ENCODE results near the gene ASTE1.
"Not testable (repeated sequence)": the region's sequence is repeated elsewhere in the genome, so short reads cannot be mapped to it uniquely, and the experiment has no call there.

The ASTE1 gene

GRCh38 chr3:131026321-131027151 lies at the start of gene ASTE1, which contains the start of gene NEK11:
ASTE1 (minus strand) TSS chr3:131026825; CDS start chr3:131025306, 1,519 bp downstream.
NEK11 (plus strand) TSS chr3:131026877; CDS start chr3:131029709, 2,832 bp downstream.
- DNase-seq = peak; percentile 87 to 93 (median 88)

- DNase-seq = peak in 2 of 3 experiments; percentile 16 to 40
Measured at GRCh38 chr3:131075632-131076328, 49.2 kb upstream of the ASTE1 start.

- DNase-seq = peak in 1 of 3 experiments; percentile 48
Measured at GRCh38 chr3:131072845-131073244, 46.2 kb upstream of the ASTE1 start.

- DNase-seq = no peak
Measured at GRCh38 chr3:131072099-131072559, 45.5 kb upstream of the ASTE1 start.

GRCh38 chr3:131067983-131068382 lies 41.4 kb upstream of the ASTE1 start:
- peak in 2 of 3 experiments; percentile 23 to 87 for DNase-seq

GRCh38 chr3:131053043-131053859 lies 26.6 kb upstream of the ASTE1 start:
- peak in 1 of 3 experiments; percentile 32 for DNase-seq

- DNase-seq = peak in 1 of 3 experiments; percentile 42
Measured at GRCh38 chr3:131050001-131050400, 23.4 kb upstream of the ASTE1 start.

GRCh38 chr3:131048030-131048429 lies 21.4 kb upstream of the ASTE1 start:
- DNase-seq = peak in 1 of 3 experiments; percentile 22

GRCh38 chr3:131047582-131047981 lies 21.0 kb upstream of the ASTE1 start:
- DNase-seq = peak in 1 of 3 experiments; percentile 18

GRCh38 chr3:131042271-131042985 lies 15.8 kb upstream of the ASTE1 start:
- not testable (repeated sequence) for DNase-seq

GRCh38 chr3:131038326-131038725 lies 11.7 kb upstream of the ASTE1 start:
- DNase-seq = no peak

- no peak for DNase-seq
Measured at GRCh38 chr3:131036986-131037385, 10.4 kb upstream of the ASTE1 start.

GRCh38 chr3:131036200-131036816 lies 9.7 kb upstream of the ASTE1 start:
- no peak for DNase-seq

GRCh38 chr3:131033480-131034080 lies 7.0 kb upstream of the ASTE1 start:
- peak; percentile 50 to 87 (median 82) for DNase-seq

GRCh38 chr3:131031660-131032059 lies 5.0 kb upstream of the ASTE1 start:
- DNase-seq = no peak

GRCh38 chr3:131028844-131029243 lies 2.2 kb upstream of the ASTE1 start:
- no peak for DNase-seq

- peak in 1 of 3 experiments; percentile 30 for DNase-seq
Measured at GRCh38 chr3:131025539-131025938, 1.1 kb downstream of the ASTE1 start.

- no peak for DNase-seq
Measured at GRCh38 chr3:131020122-131020693, 6.4 kb downstream of the ASTE1 start.

- DNase-seq = peak in 1 of 3 experiments; percentile 6
Measured at GRCh38 chr3:131018970-131019369, 7.7 kb downstream of the ASTE1 start.

- DNase-seq = no peak
Measured at GRCh38 chr3:131009698-131010097, 16.9 kb downstream of the ASTE1 start.

GRCh38 chr3:131008326-131008725 lies 18.3 kb downstream of the ASTE1 start:
- no peak for DNase-seq

Data from NCI-H1417 (cell line).